ENCODE measurements around the gene GPATCH2L. TPM values are rescaled to one million over a fixed set of nuclear protein-coding genes. Genes with fewer than 3 reads are reported as not detected.

The GPATCH2L gene
- total and polyA plus RNA-seq, 2 donors = 18.5 to 80.1 TPM

GRCh38 chr14:76149196-76149595 is 2.5 kb upstream of the GPATCH2L start:
- DNase-seq (ENCODE audit: extremely low spot score) = no peak
- Histone ChIP-seq H3K36me3 (ENCODE audit: insufficient read depth) (no peaks in the 10 kb centered on the region), H3K27ac (ENCODE audit: low read depth) (no peak overlapping the region), H3K4me1 (ENCODE audit: insufficient read depth) (no peaks in the 10 kb centered on the region), H3K4me3 (ENCODE audit: low read depth, low read length) (no peak overlapping the region)
- WGBS = 79% methylated on average over 2 of the region's 2 CpGs

DNA sequence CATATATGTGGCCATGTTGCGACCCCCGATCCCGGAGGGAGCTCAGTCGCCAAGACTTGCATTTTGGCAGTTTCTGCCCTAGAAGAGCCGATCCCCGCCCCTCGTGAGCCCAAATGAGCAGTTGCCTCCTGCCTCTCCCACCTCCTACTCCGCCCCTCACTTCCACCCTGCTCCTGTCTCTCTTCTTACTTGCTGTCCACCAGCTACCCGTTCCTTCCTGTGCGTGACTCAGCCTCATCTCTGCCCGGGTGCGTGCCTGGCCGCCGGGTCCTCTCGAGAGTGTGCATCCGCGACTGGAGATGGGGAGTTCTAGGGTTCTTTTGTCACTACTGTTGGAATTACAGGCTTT is 585 bp downstream of the GPATCH2L start:
- WGBS = under 1% methylated on average over 17 of the region's 17 CpGs

DNA sequence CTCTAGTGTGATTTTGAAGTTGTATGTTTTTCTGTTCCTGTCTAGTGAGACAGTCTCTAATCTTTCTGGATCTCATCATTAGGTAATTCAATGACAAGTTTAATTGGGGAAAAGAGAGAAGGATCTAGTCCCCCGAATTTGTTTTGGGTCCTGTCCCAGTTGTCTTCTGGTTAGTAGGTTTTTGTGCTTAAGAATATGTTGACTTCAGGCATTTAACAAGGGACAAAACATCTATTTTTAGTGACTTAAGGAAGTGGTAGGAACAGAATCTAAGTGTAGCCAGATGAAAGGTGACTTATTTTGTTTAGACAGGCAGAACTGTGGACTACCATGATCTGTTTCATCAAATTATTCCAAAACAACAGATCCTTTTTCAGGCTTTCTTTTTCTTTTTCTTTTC is 2.2 kb downstream of the GPATCH2L start:
- no peaks in the 10 kb centered on the region for H3K4me1 ChIP-seq (ENCODE audit: insufficient read depth)
- peaks cover 1% of the 10 kb centered on the region for H3K36me3 ChIP-seq (ENCODE audit: insufficient read depth)
- no peak overlapping the region for H3K27ac ChIP-seq (ENCODE audit: low read depth)
- 55% methylated on average over 1 of the region's 1 CpG for WGBS
- no peak for DNase-seq (ENCODE audit: extremely low spot score)
- no peak overlapping the region for H3K4me3 ChIP-seq (ENCODE audit: low read depth, low read length)

More for the DNA sequence above, 585 bp downstream of the GPATCH2L start:
- no peak for DNase-seq (ENCODE audit: extremely low spot score)
- Histone ChIP-seq H3K27ac (ENCODE audit: low read depth) (no peak overlapping the region), H3K4me1 (ENCODE audit: insufficient read depth) (no peaks in the 10 kb centered on the region), H3K36me3 (ENCODE audit: insufficient read depth) (peaks cover 1% of the 10 kb centered on the region), H3K4me3 (ENCODE audit: low read depth, low read length) (peak overlapping the region; percentile 68)

- no peak overlapping the region for H3K27ac ChIP-seq (ENCODE audit: low read depth)
- H3K4me3 ChIP-seq (ENCODE audit: low read depth, low read length) = no peak overlapping the region
- H3K4me1 ChIP-seq (ENCODE audit: insufficient read depth) = no peaks in the 10 kb centered on the region
- WGBS = 90% methylated on average over 11 of the region's 11 CpGs
- H3K36me3 ChIP-seq (ENCODE audit: insufficient read depth) = peaks cover 4% of the 10 kb centered on the region
- no peak for DNase-seq (ENCODE audit: extremely low spot score)
These were observed 2.9 kb downstream of the GPATCH2L start for GRCh38 chr14:76154539-76155126.

DNA sequence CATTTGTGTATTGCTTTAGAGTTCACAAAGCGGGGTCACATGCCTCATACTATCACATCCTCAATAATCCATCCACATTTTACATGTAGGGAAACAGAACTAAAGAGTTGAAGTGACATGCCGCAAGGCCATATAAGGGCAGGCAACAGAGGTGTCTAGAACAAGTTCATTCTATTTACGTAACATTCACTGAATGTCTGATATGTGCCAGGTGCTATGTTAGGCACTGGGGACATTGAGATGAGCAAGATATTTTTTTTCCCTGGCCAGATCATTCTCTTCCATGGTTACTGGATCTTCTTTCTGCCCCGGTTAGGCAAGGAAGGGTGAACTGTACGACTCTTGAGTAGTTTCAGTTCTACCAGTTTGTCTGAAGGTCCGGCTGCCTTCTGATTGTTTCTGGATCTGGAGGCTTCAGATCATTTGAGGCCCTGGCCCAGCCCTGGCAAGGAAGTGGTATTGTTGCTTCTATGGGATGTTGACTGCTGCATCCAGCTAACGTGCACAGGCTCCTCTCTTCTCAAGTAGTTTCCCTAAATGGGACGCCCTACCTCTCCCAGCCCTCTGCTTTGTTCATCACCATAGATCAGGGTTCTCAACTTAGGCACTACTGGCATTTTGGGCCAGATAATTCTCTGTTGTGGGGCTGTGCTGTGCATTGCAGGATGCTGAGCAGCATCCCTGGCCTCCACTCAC is 12.1 kb downstream of the GPATCH2L start:
- H3K36me3 ChIP-seq (ENCODE audit: insufficient read depth) = peaks cover 5% of the 10 kb centered on the region
- no peaks in the 10 kb centered on the region for H3K4me1 ChIP-seq (ENCODE audit: insufficient read depth)
- H3K4me3 ChIP-seq (ENCODE audit: low read depth, low read length) = no peak overlapping the region
- no peak for DNase-seq (ENCODE audit: extremely low spot score)
- WGBS = 70% methylated on average over 8 of the region's 8 CpGs
- no peak overlapping the region for H3K27ac ChIP-seq (ENCODE audit: low read depth)

GRCh38 chr14:76168531-76168930 is 16.8 kb downstream of the GPATCH2L start:
- 90% methylated on average over 3 of the region's 3 CpGs for WGBS
- H3K4me3 ChIP-seq (ENCODE audit: low read depth, low read length) = no peak overlapping the region
- H3K36me3 ChIP-seq (ENCODE audit: insufficient read depth) = peaks cover 9% of the 10 kb centered on the region
- no peak overlapping the region for H3K27ac ChIP-seq (ENCODE audit: low read depth)
- no peaks in the 10 kb centered on the region for H3K4me1 ChIP-seq (ENCODE audit: insufficient read depth)
- DNase-seq (ENCODE audit: extremely low spot score) = no peak

- no peak for DNase-seq (ENCODE audit: extremely low spot score)
- no peaks in the 10 kb centered on the region for H3K4me1 ChIP-seq (ENCODE audit: insufficient read depth)
- H3K36me3 ChIP-seq (ENCODE audit: insufficient read depth) = peaks cover 10% of the 10 kb centered on the region
- H3K27ac ChIP-seq (ENCODE audit: low read depth) = no peak overlapping the region
- H3K4me3 ChIP-seq (ENCODE audit: low read depth, low read length) = no peak overlapping the region
- 91% methylated on average over 3 of the region's 3 CpGs for WGBS
These were observed 18.1 kb downstream of the GPATCH2L start for GRCh38 chr14:76169776-76170175.

GRCh38 chr14:76174982-76175381 is 23.3 kb downstream of the GPATCH2L start:
- H3K36me3 ChIP-seq (ENCODE audit: insufficient read depth) = peaks cover 7% of the 10 kb centered on the region
- no peak overlapping the region for H3K27ac ChIP-seq (ENCODE audit: low read depth)
- WGBS = 91% methylated on average over 2 of the region's 2 CpGs
- H3K4me1 ChIP-seq (ENCODE audit: insufficient read depth) = no peaks in the 10 kb centered on the region
- no peak for DNase-seq (ENCODE audit: extremely low spot score)
- H3K4me3 ChIP-seq (ENCODE audit: low read depth, low read length) = no peak overlapping the region

DNA sequence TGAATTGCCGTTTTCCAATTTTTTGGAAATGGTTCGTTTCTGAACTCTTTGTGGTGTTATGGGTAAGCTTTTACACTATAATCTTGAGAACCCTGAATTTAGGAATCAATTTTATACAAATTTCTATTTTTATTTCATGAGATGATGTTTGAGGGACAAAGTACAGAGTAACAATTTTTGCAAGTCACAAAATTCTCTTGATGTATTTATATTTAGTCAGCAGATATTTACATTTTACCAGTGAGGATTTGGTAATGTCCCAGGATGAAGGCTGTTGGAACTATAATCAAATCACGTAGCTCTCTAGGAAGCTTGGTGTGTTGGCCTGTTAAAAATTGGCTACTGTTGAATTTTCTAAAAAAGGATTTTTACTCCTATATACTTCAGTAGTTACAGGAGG is 24.2 kb downstream of the GPATCH2L start:
- Histone ChIP-seq H3K36me3 (ENCODE audit: insufficient read depth) (peaks cover 7% of the 10 kb centered on the region), H3K27ac (ENCODE audit: low read depth) (no peak overlapping the region), H3K4me1 (ENCODE audit: insufficient read depth) (no peaks in the 10 kb centered on the region), H3K4me3 (ENCODE audit: low read depth, low read length) (no peak overlapping the region)
- WGBS = 69% methylated on average over 3 of the region's 3 CpGs
- DNase-seq (ENCODE audit: extremely low spot score) = no peak

GRCh38 chr14:76181546-76181945 is 29.8 kb downstream of the GPATCH2L start:
- H3K4me1 ChIP-seq (ENCODE audit: insufficient read depth) = no peaks in the 10 kb centered on the region
- H3K27ac ChIP-seq (ENCODE audit: low read depth) = no peak overlapping the region
- no peak overlapping the region for H3K4me3 ChIP-seq (ENCODE audit: low read depth, low read length)
- H3K36me3 ChIP-seq (ENCODE audit: insufficient read depth) = peaks cover 2% of the 10 kb centered on the region
- no peak for DNase-seq (ENCODE audit: extremely low spot score)
- WGBS = 57% methylated on average over 1 of the region's 1 CpG

DNA sequence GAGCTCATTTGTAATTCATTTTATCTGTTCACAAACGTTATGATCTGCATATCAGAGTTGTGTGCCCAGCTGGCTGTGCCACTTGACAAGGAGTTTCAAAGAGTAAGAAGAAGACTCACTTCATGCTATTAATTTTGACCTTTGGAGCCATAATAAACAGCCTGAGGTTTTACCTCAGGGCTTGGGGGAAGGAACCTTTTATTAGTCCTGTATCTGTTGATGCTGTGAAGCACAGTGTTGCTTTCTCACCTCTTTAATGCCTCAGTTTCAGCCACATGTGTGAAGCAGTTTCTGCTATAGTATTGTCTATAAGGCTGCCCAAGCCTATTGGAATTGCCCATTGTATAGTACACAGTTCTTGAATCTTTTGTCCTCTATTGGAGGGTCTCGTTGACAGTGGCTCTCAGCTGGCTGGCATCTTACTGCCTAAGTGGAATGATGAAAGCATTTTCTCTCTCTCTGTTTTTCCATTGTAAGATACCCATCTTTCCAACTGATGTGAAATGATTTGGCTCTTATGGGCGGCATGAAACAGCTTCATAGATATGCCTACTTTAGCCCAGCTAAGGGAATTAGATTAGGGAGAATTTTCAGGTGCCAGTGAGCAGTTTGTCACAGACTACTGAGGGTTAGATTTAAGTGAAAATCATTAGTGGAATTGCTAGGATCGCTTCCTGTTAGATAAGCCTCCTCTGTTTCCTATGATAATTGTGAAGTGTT is 34.7 kb downstream of the GPATCH2L start:
- Histone ChIP-seq H3K4me3 (ENCODE audit: low read depth, low read length) (no peak overlapping the region), H3K4me1 (ENCODE audit: insufficient read depth) (no peaks in the 10 kb centered on the region), H3K36me3 (ENCODE audit: insufficient read depth) (peaks cover 2% of the 10 kb centered on the region), H3K27ac (ENCODE audit: low read depth) (no peak overlapping the region)
- DNase-seq (ENCODE audit: extremely low spot score) = no peak
- WGBS = 69% methylated on average over 4 of the region's 4 CpGs

DNA sequence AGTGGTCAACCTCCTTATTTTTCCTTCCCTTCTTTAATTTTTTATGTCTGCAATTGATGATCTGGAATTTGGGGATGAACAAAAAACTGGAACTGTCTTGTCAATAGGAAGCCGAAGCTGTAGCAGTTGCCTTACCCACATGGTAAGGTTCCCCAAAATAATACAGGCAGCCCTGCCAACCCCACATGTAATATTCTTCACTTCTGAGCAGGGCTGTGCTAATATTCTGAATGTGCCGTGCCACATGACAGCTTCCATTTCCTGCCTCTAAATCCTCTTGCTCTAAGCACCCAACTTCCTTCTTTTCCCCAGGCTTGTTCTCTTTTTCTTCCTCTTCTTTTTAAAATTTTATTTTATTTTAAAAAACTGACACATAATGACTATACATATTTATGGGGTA is 39.6 kb downstream of the GPATCH2L start:
- H3K36me3 ChIP-seq (ENCODE audit: insufficient read depth) = peaks cover 3% of the 10 kb centered on the region
- no peaks in the 10 kb centered on the region for H3K4me1 ChIP-seq (ENCODE audit: insufficient read depth)
- 79% methylated on average over 2 of the region's 2 CpGs for WGBS
- no peak for DNase-seq (ENCODE audit: extremely low spot score)
- no peak overlapping the region for H3K4me3 ChIP-seq (ENCODE audit: low read depth, low read length)
- no peak overlapping the region for H3K27ac ChIP-seq (ENCODE audit: low read depth)

DNA sequence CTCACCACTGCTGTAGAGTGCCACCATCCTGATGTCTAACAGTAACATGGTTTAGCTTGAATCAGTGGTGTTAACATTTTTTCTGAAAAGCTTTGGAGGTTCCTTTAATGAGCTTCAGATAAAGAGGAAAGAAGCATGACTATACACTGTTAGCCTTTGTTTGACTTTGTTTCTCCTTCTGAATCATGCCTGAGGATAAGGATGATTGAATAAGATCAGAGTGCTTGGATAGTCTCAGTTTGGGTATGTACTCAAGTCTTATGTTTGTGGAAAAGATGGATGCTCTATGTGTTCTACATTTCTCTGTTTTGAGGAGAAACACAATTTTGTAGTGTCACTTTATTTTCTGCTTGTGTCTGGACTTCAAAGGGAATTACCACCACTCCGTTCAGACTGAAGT is 42.0 kb downstream of the GPATCH2L start:
- DNase-seq (ENCODE audit: extremely low spot score) = no peak
- H3K36me3 ChIP-seq (ENCODE audit: insufficient read depth) = peaks cover 3% of the 10 kb centered on the region
- no peak overlapping the region for H3K27ac ChIP-seq (ENCODE audit: low read depth)
- H3K4me3 ChIP-seq (ENCODE audit: low read depth, low read length) = no peak overlapping the region
- WGBS = 71% methylated on average over 1 of the region's 1 CpG
- H3K4me1 ChIP-seq (ENCODE audit: insufficient read depth) = no peaks in the 10 kb centered on the region

DNA sequence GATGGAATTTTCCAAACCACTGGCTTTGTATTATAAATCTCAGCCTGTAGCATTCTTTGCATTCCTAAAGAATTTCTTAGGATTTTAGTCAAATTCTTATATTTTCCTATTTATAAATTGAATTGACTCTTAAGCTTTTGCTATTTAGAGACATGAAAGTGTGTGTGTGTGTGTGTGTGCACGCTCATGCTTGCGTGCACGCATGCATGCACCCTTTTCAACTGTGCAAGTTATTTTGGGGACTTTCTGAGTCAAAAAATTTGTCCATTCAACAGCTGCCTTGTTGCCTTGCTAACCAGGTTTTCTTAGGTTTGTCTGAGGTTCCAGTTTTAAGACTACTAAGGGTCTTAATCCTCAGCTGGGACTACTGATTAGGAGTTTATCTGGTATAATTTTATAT is 42.6 kb downstream of the GPATCH2L start:
- 76% methylated on average over 3 of the region's 3 CpGs for WGBS
- Histone ChIP-seq H3K27ac (ENCODE audit: low read depth) (no peak overlapping the region), H3K36me3 (ENCODE audit: insufficient read depth) (peaks cover 3% of the 10 kb centered on the region), H3K4me1 (ENCODE audit: insufficient read depth) (no peaks in the 10 kb centered on the region), H3K4me3 (ENCODE audit: low read depth, low read length) (no peak overlapping the region)
- no peak for DNase-seq (ENCODE audit: extremely low spot score)

Measured in urinary bladder (tissue), 4 donors.